Middle frontal gyrus (tissue), 1 donor: ENCODE measurements around the gene ARHGEF18.

Source experiments
- DNase-seq: peaks from one replicate; pipeline ENCODE4 v3.0.0-alpha.2; 2015; ENCODE audit warnings: low spot score; ENCODE audit errors: extremely low spot score

Gene ARHGEF18

GRCh38 chr19:7383284-7383683 is 34.5 kb downstream of the ARHGEF18 start:
- no peak for DNase-seq

- DNase-seq, result no peak
Measured at GRCh38 chr19:7385062-7385461, 36.3 kb downstream of the ARHGEF18 start.

GRCh38 chr19:7386308-7386707 is 37.6 kb downstream of the ARHGEF18 start:
- no peak for DNase-seq

- DNase-seq, result no peak
Measured at GRCh38 chr19:7386769-7387168, 38.0 kb downstream of the ARHGEF18 start.

GRCh38 chr19:7391218-7391670 is 42.5 kb downstream of the ARHGEF18 start:
- DNase-seq, result no peak

- no peak for DNase-seq
Measured at GRCh38 chr19:7393459-7393858, 44.7 kb downstream of the ARHGEF18 start.

GRCh38 chr19:7393939-7394730 is 45.4 kb downstream of the ARHGEF18 start:
- DNase-seq, result no peak

- peak; percentile 85 for DNase-seq
Measured at GRCh38 chr19:7394731-7395359, 46.1 kb downstream of the ARHGEF18 start.

- no peak for DNase-seq
Measured at GRCh38 chr19:7395360-7396066, 46.8 kb downstream of the ARHGEF18 start.

- no peak for DNase-seq
Measured at GRCh38 chr19:7397687-7398086, 49.0 kb downstream of the ARHGEF18 start.
